ENCODE data around the gene TMEM150B. TPM values are rescaled to one million over a fixed set of nuclear protein-coding genes. Genes with fewer than 3 reads are reported as not detected.

Gene TMEM150B
- total RNA-seq, 4 donors from 2014 or later = 5.6 to 26.7 (median 16.6) TPM

DNA sequence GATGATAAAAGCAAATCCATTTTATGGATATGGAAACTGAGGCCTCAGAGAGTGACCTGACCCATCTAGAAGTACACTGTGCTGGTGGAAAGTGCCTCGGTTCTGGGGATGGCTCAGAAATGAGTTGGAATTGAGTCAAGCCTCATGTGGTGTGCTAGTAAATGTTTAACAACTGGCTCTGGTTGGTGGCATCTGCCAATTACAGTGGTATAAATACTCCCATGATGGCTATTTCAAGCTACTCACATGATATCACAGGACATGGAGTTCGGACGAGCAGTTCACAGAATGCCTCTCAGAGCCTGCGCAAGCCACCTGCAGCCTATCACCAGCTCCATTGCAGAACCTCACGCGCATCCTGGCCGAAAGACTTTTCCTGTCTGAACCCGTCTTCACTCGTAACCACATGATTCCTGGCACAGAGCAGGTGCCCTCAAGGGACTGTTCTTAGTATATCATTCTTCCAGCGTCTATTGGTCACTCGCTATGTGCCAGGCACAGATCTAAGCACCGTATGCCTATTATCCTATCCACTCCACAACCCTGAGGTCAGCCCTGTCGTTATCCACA is 9.1 kb downstream of the TMEM150B start:
- no peak for DNase-seq (ENCODE audit: low spot score)

DNA sequence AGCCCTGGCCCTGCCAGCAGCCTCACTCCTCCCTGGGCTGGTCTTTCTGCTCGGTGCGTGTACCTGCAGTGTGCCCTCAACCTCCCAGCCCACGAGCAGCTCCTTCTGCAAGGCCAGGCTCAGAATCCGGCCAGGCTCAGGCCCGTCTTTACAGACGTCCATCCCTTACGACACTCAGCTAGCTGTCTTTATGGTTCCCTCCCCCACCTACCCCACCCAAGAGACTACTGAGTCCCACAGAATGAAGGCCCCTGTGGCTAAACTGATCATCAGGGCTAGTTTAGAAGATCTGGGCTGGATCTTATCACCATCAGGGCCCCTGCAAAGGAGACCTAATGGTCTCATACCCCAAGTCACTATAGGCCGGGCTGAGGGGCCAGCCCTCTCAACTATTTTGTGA is 10.7 kb downstream of the TMEM150B start:
- no peak for DNase-seq (ENCODE audit: low spot score)
- ATAC-seq (ENCODE audit: low FRiP score) = no peak
- TF ChIP-seq, protein P1, sequence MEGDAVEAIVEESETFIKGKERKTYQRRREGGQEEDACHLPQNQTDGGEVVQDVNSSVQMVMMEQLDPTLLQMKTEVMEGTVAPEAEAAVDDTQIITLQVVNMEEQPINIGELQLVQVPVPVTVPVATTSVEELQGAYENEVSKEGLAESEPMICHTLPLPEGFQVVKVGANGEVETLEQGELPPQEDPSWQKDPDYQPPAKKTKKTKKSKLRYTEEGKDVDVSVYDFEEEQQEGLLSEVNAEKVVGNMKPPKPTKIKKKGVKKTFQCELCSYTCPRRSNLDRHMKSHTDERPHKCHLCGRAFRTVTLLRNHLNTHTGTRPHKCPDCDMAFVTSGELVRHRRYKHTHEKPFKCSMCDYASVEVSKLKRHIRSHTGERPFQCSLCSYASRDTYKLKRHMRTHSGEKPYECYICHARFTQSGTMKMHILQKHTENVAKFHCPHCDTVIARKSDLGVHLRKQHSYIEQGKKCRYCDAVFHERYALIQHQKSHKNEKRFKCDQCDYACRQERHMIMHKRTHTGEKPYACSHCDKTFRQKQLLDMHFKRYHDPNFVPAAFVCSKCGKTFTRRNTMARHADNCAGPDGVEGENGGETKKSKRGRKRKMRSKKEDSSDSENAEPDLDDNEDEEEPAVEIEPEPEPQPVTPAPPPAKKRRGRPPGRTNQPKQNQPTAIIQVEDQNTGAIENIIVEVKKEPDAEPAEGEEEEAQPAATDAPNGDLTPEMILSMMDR (IDR thresholded peaks at IDR 0.05) = no peak

More for the DNA sequence above, 9.1 kb downstream of the TMEM150B start:
- no peak for ATAC-seq (ENCODE audit: low FRiP score)
- TF ChIP-seq, protein P1 (IDR thresholded peaks at IDR 0.05) = no peak

GRCh38 chr19:55312621-55313512 is 12.3 kb downstream of the TMEM150B start:
- no peak for ATAC-seq (ENCODE audit: low FRiP score)
- TF ChIP-seq, protein P1 (IDR thresholded peaks at IDR 0.05) = no peak
- no peak for DNase-seq (ENCODE audit: low spot score)

- ATAC-seq (ENCODE audit: low FRiP score) = no peak
- DNase-seq (ENCODE audit: low spot score) = no peak
- TF ChIP-seq, protein P1 (IDR thresholded peaks at IDR 0.05) = no peak
These were observed 13.3 kb downstream of the TMEM150B start for GRCh38 chr19:55311797-55312196.

DNA sequence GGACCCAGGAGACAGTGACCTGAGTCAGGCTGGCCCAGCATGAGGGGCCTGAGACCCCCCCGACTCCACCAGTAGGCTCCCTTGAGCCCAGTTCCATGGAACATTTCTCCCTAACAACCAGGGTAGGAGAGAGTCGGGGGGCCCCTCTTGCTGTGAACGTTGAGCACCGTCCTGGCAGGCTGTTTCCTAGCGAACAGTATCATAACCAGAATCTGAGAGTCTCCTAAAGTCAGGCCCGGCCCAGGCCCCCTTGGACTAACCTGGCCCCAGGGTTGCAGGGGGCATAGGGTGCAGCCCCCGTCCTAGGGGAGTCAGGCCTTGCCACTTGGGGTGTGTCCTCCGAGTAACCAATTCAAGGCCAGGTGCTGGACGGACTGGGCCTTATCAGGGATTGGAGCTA is 13.7 kb downstream of the TMEM150B start:
- TF ChIP-seq, protein P1 (IDR thresholded peaks at IDR 0.05) = no peak
- DNase-seq (ENCODE audit: low spot score) (no peak), ATAC-seq (ENCODE audit: low FRiP score) (no peak)

DNA sequence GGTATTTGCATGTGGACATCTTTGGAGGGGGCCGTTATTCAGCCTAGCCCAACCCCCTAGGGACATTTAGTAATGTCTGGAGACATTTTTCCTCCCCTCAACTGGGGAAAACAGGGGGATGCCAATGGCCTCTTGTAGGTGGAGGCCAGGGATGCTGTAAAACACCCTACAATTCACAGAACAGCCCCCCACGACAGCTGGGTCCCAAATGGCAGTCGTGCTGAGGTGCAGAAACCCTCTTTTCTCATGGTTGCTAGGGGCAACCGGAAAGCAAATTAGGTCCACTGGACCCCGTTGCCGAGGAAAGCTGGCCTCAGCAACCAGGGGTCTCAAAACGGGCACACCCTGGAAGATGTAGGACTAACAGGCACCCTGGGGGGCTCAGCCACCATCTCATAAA is 14.6 kb downstream of the TMEM150B start:
- TF ChIP-seq, protein P1 (IDR thresholded peaks at IDR 0.05) = no peak
- DNase-seq (ENCODE audit: low spot score) (no peak), ATAC-seq (ENCODE audit: low FRiP score) (no peak)
